Hepatocyte (in vitro differentiated cells): ENCODE data around the gene PKIB.

Experiments
- EZH2 ChIP-seq: fragments of 200-600 bp; sonication (generic); IDR thresholded peaks from 2 replicates; pipeline ENCODE4 v1.6.1; 2016; ENCODE audit warnings: antibody characterized with exemption, mild to moderate bottlenecking, borderline replicate concordance
- TF ChIP-seq, protein P1 (sequence below): fragments of 200-600 bp; sonication (generic); IDR thresholded peaks from 2 replicates; pipeline ENCODE4 v1.5.1; 2016; ENCODE audit warnings: antibody characterized with exemption, mild to moderate bottlenecking; ENCODE audit not compliant: poor library complexity

GRCh38 chr6:122681705-122682104, 71.5 kb downstream of the PKIB start:
- TF ChIP-seq, protein P1, sequence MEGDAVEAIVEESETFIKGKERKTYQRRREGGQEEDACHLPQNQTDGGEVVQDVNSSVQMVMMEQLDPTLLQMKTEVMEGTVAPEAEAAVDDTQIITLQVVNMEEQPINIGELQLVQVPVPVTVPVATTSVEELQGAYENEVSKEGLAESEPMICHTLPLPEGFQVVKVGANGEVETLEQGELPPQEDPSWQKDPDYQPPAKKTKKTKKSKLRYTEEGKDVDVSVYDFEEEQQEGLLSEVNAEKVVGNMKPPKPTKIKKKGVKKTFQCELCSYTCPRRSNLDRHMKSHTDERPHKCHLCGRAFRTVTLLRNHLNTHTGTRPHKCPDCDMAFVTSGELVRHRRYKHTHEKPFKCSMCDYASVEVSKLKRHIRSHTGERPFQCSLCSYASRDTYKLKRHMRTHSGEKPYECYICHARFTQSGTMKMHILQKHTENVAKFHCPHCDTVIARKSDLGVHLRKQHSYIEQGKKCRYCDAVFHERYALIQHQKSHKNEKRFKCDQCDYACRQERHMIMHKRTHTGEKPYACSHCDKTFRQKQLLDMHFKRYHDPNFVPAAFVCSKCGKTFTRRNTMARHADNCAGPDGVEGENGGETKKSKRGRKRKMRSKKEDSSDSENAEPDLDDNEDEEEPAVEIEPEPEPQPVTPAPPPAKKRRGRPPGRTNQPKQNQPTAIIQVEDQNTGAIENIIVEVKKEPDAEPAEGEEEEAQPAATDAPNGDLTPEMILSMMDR = no peak
- no peak for TF ChIP-seq EZH2
